GM19468 (cell line): ENCODE results near the gene PROB1.
"Not testable (repeated sequence)": the region's sequence is repeated elsewhere in the genome, so short reads cannot be mapped to it uniquely, and the experiment has no call there.

Experiments used
- ATAC-seq: cut with Tn5 transposase; IDR thresholded peaks from one replicate; pipeline ENCODE4 v1.9.1; 2021; ENCODE audit warnings: mild to moderate bottlenecking, moderate library complexity, moderate number of reproducible peaks; ENCODE audit not compliant: unreplicated experiment; ENCODE audit errors: extremely low read depth

Gene PROB1

GRCh38 chr5:139413963-139414362 is 19.1 kb upstream of the PROB1 start:
- no peak for ATAC-seq

DNA sequence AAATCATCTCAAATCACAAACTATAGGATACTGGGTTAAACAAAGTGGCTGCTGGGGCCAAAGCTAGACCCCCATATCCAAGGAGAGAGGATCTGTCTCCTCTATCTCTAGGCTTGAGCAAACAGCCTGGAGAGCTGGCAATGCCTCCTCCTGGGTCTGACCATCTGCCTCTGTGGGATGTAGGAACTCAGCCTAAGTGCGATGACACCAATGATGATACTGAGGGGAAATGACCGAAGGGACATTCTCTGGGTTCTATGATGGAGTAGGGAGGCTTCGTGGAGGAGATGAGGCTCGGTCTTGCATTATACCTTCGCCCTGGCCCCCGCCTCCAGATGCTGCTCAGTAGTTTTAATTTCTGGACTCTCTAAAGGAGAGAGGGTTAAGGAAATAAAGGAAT is 18.2 kb upstream of the PROB1 start:
- no peak for ATAC-seq

DNA sequence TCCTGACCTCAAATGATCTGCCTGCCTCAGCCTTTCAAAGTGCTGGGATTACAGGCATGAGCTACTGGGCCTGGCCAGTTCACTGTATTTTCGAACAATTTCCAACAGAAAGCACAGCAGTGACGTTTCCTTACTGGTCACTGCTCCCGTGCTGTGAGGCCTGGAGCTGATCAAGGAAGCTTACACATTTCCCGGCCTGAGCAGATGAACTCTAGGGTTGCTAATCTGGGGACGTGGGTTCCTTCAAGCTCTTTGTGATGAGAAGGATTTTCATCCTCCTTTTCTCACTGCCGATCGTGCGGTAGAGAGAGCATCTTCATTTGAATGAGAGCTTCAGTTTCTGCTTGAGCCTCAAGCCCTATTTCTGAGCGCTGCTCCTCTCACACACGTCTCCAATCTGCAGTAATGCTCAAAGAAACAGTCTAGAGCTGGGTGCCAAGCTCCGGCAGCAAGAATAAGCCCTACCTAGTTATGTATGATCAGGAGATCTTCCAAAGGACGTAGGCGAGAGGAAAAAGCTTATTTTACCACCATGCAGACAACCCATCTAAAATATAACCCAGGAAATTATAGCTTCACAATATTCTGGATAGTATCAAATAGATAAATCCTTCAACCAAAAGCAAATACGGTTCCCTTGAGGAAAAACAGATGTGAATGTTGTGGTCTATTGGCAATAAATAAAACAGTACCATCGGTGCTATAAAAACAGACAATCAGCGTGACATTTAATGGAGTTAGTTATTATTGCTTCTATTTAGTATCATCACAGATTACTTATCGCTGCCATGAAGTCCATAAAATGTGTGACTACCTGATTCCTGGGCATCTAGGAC is 16.3 kb upstream of the PROB1 start:
- ATAC-seq: no peak

DNA sequence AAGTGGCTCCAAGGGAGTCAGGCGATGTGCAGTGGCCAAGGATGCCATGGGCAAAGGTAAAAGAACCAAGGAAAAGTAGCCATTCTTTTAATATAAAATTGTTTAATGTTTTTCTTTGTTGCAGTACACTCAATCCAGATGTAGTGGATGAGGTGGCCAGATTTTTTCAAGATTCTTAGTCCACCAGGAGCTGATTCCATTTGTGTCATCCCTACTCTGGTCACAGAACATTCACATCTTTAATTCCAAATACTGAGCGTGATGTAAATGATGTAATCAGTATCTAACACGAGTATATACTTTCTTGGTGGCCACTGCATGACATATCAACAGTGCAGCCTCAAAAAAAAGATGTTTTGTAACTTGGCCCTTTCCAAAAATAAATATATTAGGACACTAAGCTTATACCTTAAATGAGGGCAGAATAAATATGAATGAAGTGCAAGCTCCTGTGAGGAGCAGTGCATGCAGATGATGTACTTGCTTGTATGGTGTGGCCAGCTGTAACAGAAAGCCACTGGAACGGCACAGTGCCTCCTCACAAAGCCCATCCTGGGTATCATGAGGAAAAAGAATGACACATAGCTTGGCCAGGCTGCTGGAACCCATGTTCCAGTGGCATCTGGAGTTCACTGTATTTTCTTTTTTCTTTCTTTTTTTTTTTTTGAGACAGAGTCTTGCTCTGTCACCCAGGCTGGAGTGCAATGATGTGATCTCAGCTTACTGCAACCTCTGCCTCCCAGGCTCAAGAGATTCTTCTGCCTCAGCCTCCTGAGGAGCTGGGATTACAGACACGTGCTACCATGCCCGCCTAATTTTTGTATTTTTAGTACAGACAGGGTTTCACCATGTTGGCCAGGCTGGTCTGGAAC is 15.5 kb upstream of the PROB1 start:
- no peak for ATAC-seq

GRCh38 chr5:139409116-139409515 is 14.2 kb upstream of the PROB1 start:
- not testable (repeated sequence) for ATAC-seq

GRCh38 chr5:139408191-139408590 is 13.3 kb upstream of the PROB1 start:
- no peak for ATAC-seq

DNA sequence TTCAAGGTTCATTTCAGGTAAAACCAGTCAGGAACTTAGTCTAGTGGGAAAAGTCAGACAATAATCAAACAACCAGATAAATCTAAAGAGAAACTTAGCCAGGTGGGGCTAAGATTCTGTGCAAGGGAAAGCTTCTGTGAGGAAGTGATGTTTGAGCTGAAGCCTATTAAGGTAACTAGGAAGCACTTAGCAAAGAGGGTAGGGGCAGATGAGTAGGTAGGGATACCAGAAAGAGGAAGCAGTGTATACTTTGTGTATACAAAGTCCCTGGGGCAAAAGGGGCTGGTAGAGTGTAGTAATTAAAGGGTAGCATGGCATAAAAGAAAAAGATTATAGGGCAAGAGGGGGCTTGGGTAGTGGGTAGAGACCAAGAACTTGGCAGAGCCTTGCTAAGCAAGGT is 12.6 kb upstream of the PROB1 start:
- ATAC-seq: no peak

DNA sequence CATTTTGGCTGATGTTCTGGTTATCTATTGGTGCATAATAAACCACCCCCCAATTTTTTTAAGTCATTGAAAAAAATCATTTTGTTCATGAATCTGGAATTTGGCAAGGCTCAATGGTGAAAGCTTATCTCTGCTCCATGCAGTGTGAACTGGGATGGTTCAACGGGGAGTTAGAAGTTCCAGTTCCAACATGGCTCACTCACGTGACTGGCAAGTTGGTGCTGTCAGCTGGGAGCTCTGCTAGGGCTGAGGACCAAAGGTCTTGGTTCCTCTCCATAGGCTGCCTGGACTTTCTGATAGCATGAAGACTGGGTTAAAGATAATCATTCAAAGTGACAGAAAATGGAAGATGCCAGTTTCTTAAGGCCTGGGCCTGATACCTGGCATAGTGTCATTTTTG is 12.1 kb upstream of the PROB1 start:
- no peak for ATAC-seq

DNA sequence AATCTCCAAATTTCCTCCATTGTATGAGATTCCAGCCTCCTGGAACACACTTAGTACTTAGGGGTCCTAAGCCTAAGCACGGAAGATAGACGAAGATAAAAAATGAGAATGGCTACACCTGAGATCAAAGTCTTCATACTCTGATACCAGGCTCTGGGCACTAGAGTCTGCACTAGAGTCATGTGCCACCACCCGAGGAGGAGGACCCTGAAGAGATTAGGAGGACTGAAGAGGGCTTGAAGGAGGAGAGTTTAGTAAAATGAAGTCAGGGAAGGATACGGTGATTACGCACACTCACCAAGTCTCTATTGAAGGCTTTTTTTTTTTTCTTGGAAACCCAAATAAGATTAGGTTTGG is 9.6 kb upstream of the PROB1 start:
- ATAC-seq: no peak

DNA sequence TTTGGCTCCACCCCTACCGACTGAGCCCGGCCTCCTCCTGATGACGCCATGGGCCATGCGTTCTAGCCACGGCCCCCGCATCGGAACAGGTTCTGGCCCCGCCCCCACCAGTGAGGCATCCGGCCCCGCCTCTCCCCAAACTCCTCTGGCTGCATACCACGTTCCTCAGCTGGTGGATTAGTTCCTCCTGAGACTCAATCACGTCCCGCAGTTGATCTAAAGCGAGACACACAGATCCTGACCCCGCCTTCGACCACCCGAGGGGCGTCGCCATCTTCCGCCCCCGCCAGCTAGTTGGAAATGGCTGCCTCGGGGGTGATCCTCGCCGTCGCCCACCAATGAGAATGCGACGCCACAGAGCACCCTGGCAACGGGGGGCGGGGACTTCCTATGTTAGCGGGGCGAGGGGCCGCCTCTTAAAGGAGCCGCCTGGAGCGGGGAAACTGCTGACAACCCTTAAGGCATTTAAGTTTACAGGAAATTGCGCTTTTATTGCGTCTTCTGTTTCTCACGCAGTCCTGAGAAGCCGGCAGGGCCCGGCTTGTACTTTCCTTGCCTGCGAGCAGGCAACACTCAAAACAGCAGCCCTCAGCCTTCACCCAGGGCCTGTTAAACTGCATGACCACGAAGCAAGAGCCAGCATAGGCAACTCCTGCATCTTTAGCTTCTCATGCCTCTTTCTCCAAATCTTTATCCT is 9.0 kb upstream of the PROB1 start, which contains the start of gene SPATA24:
SPATA24 (minus strand) TSS at position 303 of the 697 bp plus-strand sequence; CDS start at position 274, 29 bp downstream.
- ATAC-seq: peak; percentile 78

DNA sequence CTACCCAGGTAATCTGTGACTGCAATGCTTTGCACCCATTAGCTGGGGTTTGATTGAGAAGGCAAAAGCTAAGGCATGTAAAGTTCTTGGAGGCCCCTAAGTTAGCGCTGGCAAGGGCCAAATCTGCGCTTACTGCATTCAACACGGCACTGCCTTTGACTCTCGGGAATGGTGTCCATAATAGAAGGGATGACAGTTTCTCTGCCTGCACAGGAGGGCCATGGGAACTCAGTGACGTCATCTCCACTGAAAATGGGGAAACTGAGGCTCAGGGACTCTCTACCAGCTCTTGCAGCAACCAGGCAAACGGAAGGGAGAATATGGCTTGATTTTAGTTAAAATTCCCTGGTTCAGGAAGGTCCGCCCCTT is 8.5 kb upstream of the PROB1 start:
- no peak for ATAC-seq

- no peak for ATAC-seq
These were observed 7.8 kb upstream of the PROB1 start for GRCh38 chr5:139402561-139403158.

- no peak for ATAC-seq
These were observed 6.6 kb upstream of the PROB1 start for GRCh38 chr5:139401546-139401945.

- ATAC-seq: no peak
These were observed 4.7 kb upstream of the PROB1 start for GRCh38 chr5:139399501-139400121.

GRCh38 chr5:139397921-139398320 is 3.0 kb upstream of the PROB1 start:
- no peak for ATAC-seq

- ATAC-seq: no peak
These were observed 1.8 kb upstream of the PROB1 start for GRCh38 chr5:139396691-139397090.

DNA sequence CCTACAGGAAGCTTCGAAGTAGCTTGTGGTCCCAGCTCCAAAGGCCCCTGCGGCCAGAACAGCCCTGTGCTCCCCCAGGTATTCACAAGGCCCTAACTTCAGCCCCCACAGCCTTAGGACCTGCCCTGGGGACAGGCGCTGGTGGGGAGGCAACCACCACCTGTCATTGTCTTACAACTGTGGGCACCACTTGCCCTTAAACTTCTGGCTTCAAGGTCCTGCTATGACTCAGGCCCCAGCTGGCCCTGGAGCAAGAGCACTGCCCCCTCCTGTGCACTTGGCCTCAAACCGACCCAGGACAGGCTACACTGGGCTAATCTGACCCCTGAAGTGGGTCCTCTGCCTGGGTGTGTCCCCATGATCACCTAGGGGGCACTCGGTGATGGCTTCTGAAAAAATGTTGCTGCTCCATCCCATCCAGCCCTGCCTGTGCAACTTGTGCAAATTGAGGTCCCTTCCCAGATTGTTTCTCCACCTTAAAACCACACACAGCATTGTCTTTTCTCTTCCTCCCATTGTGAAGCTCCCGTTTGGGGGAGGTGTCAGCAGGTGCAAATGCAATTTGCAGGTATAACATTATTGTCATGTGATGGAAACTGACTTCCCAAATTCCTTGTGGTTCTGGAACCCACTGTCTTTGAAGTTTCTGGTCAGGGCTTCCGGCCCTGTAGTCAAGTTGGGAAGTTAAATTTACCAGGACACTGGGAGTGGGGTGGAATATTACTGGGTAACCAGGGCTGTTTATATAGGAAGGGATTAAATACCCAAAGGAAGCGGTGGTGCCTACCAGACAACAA is 1.1 kb upstream of the PROB1 start:
- ATAC-seq: no peak

GRCh38 chr5:139394123-139394653 is 716 bp downstream of the PROB1 start:
- ATAC-seq: no peak
